Fibroblast of skin of back (primary cell): ENCODE results near the gene NUTM2E. TPM values are rescaled to one million over a fixed set of nuclear protein-coding genes. Genes with fewer than 3 reads are reported as not detected.
"Not testable (repeated sequence)": the region's sequence is repeated elsewhere in the genome, so short reads cannot be mapped to it uniquely, and the experiment has no call there.

ENCODE experiments used
- DNase-seq: peaks from one replicate; pipeline ENCODE4 v3.0.0-alpha.2; 2013
- polyA plus RNA-seq, 2 experiments: library from polyadenylated mRNA; unstranded; fragments of 120-200 nt; gene quantifications; one replicate each; pipeline ENCODE4 v1.2.1, GENCODE V29; 2013; ENCODE audit not compliant: insufficient read length in 2 of 2

The NUTM2E gene, protein sequence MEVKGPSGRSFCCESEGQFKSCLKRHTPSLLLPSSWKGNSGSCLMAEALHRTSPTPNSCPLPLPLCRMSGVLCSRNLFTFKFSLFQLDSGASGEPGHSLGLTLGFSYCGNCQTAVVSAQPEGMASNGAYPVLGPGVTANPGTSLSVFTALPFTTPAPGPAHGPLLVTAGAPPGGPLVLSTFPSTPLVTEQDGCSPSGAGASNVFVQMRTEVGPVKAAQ (N-terminal part only)
- not detected for polyA plus RNA-seq (2013, experiment 1 of 2; ENCODE audit: insufficient read length)
- not detected for polyA plus RNA-seq (2013, experiment 2 of 2; ENCODE audit: insufficient read length)

- DNase-seq, result peak; percentile 81
Measured at GRCh38 chr10:79826496-79827215, at the start of gene NUTM2E. NUTM2E (plus strand) TSS chr10:79826739; CDS start chr10:79841741, 15,002 bp downstream.

GRCh38 chr10:79777997-79778396, 48.5 kb upstream of the NUTM2E start:
- not testable (repeated sequence) for DNase-seq

GRCh38 chr10:79779310-79779938, 47.1 kb upstream of the NUTM2E start:
- peak; percentile 62 for DNase-seq

DNA sequence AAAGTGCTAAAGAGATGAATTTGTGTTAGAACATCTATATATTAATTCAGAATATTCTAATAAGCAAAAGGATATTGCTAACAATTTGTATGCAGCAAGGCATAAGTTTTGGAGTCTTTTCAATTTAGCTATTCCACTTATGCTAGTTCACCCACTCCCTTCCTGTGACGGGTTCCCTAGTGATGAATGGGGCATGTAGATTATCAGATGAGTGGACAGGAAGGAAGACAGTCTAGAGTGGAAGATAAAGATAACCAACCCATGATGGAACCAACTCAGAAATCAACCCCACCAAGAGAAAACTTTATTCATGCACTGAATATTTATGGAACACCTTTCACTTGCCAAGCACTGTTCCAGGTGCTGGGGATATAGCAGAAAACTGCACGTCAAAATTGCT, 46.5 kb upstream of the NUTM2E start:
- not testable (repeated sequence) for DNase-seq

DNA sequence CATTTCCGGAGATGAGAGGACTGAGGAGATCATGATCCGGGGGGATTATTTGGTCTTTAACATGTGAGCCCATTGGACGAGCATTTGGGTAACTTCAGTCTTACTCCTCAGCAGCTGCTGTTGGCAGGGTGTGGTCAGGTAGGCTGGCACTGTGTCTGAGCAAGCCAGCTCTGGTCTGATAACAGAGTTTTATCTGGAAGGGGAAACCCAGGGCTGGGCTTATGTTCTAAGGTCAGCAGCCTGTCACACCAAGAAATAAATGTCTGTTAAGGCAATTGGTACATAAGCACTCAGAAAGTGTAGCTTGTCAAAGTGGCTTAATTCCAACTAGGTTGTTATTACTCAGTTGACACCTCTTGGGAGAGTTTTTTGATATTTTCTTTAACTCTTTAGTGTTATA, 45.0 kb upstream of the NUTM2E start:
- not testable (repeated sequence) for DNase-seq

DNA sequence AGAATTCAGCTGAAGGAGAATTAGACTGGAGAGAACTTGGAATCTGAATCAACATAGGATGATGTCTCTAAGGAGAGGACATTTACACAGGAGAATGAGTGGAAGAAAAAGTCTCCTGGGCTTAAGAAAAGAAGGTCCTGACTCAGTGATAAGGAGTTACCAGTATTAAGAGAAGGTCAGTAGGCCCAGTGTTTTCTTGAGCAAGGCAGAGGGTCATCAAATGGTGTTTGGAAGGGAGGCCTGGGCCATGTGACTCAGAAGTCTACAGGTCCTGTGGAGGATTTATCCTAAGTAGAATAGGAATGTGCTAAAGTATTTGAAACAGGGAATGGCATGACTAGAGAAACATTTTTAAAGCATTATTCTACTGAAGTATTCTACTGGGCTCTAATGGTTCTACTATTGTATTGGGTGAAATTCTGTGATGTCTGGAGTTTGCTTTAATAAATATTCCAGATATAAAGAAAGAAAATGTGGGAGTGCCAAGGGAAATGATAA, 39.0 kb upstream of the NUTM2E start:
- not testable (repeated sequence) for DNase-seq

GRCh38 chr10:79789351-79789750, 37.2 kb upstream of the NUTM2E start:
- not testable (repeated sequence) for DNase-seq

DNA sequence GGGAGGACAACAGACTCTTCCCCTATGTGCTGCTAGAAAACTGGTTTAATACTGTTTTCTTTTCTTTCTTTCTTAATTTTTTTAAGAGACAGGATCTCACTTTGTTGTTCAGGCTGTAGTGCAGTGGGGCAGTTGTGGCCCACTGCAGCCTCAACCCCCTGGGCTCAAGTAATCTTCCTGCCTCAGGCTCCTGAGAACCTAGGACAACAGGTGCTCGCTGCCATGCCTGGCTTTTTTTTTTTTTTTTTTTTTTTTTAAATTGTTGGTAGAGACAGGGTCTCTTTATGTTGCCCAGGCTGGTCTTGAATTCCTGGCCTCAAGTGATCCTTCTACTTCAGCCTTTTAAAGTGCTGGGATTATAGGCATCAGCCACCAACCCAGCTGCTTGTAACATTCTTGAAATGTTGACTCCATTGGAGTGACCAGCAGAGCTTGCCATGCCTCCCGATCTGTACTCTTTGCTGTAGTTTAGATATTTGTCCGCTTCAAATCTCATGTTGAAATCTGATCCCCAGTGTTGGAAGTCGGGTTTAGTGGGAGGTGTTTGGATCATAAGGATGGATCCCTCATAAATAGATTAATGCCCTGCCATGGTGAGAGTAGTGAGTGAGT, 34.5 kb upstream of the NUTM2E start:
- DNase-seq, result not testable (repeated sequence)

DNA sequence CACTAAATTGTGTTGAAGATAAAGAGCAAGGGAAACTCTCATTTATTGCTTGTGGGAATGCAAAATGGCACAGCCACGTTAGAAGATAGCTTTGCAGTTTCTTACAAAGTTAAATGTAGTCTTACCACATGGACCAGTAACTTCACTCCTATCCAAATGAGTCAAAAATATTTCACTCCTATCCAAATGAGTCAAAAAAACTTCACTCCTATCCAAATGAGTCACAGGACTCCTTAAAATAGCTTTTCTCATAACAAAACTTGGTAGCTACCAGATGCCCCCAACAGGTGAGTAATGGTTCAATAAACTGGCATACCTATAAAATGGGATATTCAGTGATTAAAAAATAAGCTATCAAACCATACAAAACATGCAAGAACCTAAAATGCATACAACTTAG, 27.2 kb upstream of the NUTM2E start:
- not testable (repeated sequence) for DNase-seq

GRCh38 chr10:79805857-79806256, 20.7 kb upstream of the NUTM2E start:
- peak; percentile 62 for DNase-seq

- DNase-seq, result not testable (repeated sequence)
Measured at GRCh38 chr10:79811895-79812294, 14.6 kb upstream of the NUTM2E start.

- not testable (repeated sequence) for DNase-seq
Measured at GRCh38 chr10:79816290-79816689, 10.2 kb upstream of the NUTM2E start.

GRCh38 chr10:79823387-79823786, 3.2 kb upstream of the NUTM2E start:
- not testable (repeated sequence) for DNase-seq

DNA sequence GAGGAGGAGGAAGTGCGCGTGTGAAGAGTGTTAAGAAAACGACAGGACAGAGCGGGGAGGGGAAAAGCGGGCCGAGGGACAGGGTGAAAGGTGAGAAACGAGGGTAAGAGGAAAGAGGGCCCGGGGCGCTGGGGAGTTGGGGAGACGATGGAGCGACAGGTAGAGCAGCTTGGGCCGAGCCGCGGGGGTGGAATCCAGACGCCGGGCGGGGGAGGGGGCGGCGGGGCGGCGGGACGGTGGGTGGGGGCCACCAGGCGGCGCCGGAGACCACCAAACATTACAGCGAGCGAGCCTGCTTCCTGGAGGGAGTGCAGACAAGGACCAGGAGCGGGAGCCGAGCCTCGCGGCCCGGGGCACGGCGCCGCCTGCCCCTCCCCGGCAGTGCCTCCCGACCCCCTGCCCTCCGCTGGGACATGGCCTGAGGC, 940 bp upstream of the NUTM2E start:
- not testable (repeated sequence) for DNase-seq

DNA sequence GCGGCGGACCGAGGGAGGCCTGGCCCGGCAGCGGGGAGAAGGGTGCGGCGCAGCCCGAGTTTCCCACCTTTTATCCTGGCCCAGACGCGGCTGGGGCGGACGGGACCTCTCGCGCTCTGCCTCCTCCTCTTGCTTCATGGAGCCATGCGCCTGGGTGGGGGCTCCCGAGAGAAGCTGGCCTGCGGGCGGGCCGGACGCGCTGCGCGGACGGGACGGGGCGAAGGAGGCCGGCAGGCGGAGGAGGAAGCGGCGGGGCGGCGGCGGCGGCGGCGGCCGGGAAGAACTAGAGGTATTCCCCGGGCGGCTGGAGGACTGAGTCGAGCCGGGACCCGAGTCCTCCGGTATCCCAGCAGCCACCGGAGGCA, 426 bp upstream of the NUTM2E start:
- DNase-seq, result peak; percentile 7

GRCh38 chr10:79833833-79834232, 7.3 kb downstream of the NUTM2E start:
- DNase-seq, result not testable (repeated sequence)

- not testable (repeated sequence) for DNase-seq
Measured at GRCh38 chr10:79835891-79836290, 9.4 kb downstream of the NUTM2E start.

GRCh38 chr10:79836891-79837290, 10.4 kb downstream of the NUTM2E start:
- DNase-seq, result not testable (repeated sequence)

DNA sequence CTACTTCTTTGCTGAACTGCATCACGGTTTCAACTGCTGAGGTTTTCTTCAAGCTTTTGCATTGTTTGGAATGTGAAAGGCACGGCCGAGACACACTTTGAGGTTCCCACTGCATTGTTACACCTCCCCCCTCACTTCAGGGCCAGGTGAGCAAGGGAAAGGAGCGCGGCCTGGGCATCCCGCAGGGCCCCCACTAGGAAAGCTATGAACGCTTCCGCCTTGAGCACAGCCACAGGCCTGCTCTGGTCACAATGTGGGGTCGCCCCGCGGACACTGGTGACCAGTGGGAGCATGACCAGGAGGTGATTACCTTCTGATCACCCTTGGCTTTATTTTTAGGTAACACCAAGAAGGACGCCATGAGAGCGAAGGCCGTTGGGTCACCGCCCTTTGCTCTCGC, 11.9 kb downstream of the NUTM2E start:
- not testable (repeated sequence) for DNase-seq

DNA sequence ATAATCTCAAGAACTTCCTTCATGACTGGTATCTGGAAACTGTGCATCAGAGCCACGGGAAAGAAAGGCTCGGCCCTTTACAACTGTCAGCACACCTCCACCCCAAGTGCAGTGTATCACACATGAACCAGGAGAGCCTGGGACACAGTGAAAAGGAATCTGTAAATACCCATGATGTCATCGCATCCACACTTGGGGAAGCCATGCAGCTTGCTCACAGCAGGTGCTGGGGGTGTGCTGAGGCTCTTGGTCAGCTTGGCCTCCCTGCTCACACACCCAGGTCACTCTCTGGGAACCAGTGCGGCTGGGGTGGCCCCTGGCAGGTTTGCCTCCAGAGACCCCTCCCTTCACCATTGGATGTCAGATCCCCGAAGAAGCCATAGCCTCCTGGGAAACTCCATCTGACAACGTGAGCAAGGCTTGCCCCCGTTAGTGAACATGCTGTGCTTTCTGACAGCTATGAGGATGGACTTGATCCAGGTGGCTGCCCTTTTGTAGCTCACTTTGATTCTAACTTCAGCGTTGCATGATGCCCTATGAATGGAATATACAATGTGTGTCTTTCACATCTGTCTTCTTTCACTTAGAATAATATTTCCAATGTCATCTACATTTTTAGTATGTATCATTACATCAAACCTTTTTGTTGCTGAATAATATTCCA, 26.8 kb downstream of the NUTM2E start:
- DNase-seq, result not testable (repeated sequence)

GRCh38 chr10:79862269-79862668, 35.7 kb downstream of the NUTM2E start:
- DNase-seq, result not testable (repeated sequence)

DNA sequence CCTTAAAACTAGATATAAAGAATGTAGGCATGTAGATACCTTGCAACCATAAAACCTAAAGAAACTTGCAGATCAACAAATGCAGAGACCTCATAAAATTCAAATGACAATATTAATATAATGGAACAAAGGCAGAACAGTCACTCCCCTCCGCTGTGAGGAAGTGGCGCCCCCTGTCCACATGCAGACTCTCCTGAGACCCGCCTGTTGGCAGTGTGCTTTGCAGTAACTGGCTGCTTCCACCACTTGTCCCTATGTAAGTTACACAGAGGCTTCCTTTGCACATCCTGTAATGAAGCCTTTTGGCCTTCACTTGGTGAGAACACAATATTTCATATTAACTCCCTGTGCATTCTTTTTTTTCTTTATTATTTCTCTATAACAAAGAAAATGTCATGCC, 36.3 kb downstream of the NUTM2E start:
- DNase-seq, result not testable (repeated sequence)
